Measurements from ENCODE around the gene RPN1. TPM values are rescaled to one million over a fixed set of nuclear protein-coding genes. Genes with fewer than 3 reads are reported as not detected.
A peak's percentile ranks its signal among the peaks of the same experiment; 100 is the strongest.

The RPN1 gene
- total and polyA plus RNA-seq, 2 of the 13 experiments (the other 11 are each of a cell fraction or from before 2014, with no cell fraction given): 290 to 342 TPM

DNA sequence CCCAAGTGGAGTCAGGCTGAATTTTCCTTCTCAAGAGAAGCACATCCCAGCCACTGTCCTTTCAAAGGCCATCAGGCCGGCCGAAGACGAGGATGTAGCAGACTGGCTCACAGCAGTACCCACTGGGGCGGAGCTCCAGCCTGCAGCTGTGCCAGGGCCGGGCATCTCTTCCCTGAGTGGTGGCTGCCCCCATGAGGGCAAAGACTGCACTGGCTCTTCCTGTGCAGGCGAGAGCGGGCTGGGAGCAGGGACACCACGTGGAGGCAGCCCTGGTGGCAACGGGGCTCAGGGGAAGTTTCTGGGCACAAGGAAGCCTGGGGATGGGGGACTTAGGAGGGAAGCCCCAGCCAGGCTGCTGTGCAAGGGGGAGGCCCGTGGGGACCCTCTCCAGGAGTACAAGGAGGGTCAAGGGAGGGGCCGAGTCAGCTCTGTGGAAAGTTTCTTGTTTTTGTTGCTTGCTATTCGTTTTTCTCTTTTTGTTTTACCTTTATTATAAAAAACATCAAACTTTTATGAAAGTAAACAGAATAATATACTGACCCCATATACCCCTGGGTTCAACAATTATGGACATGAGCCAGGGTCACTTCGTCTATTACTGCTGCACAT is 66.1 kb downstream of the RPN1 start:
- Histone ChIP-seq H4K20me1 (ENCODE audit: insufficient read depth, low read length) (no peaks in the 10 kb centered on the region), H3K36me3 (replicated peaks in 1 of 2; ENCODE audit: control insufficient read depth in 1 of 2, insufficient read depth in 2 of 2, low read length in 2 of 2) (no peaks in the 10 kb centered on the region), H3K79me2 (ENCODE audit: insufficient read depth, low read length) (no peaks in the 10 kb centered on the region), H3K27ac (ENCODE audit: extremely low read length, insufficient read depth, low read length) (no peak overlapping the region), H2AFZ (ENCODE audit: low read length) (no peak overlapping the region), H3K4me3 (replicated peaks in 1 of 3; ENCODE audit: insufficient read depth in 1 of 3, low read depth in 2 of 3, low read length in 3 of 3) (no peak overlapping the region), H3K4me2 (ENCODE audit: low read depth, low read length) (peak overlapping the region; percentile 24; the same call in 1 of the 2 replicates), H3K4me1 (ENCODE audit: insufficient read depth, low read length) (no peaks in the 10 kb centered on the region), H3K9me3 (ENCODE audit: low read length) (peaks cover 5% of the 10 kb centered on the region; the same call in 1 of the 2 replicates), H3K9ac (ENCODE audit: insufficient read depth, low read depth, low read length) (no peak overlapping the region), H3K27me3 (ENCODE audit: control insufficient read depth in 1 of 2, insufficient read depth in 2 of 2, low read length in 2 of 2) (peaks cover 3 to 38% of the 10 kb centered on the region in 2 experiments; a peak in 4 of 5 replicates)
- intact Hi-C loops (cut with micrococcal nuclease; ENCODE audit: unreplicated experiment) (loop anchor here (10.0 kb wide), 1 partner anchor 160 kb away; no protein-coding TSS in a partner anchor), in situ Hi-C loops (cut with HindIII; ENCODE audit: extremely low pct_ligation_motif_present, low pct_unique_long_range_greater_than_20kb) (no loop called here)
- ATAC-seq (peak; percentile 97), FAIRE-seq (no peak), DNase-seq (ENCODE audit: low spot score) (peak; percentile 59)
- POLR2A ChIA-PET: no interaction called here
- no TSS peak for BruUV-seq (replicated peaks)
- CTCF ChIA-PET (ENCODE audit: low intra/inter-chr PET ratio, low total read pairs): interaction anchor here (1.1 kb wide), 2 partner anchors 12 to 158 kb away, joined by 3 read pairs; no protein-coding TSS in a partner anchor
- 4% methylated on average over 8 of the region's 13 CpGs for WGBS (ENCODE audit: low lambda C conversion rate)
- TF ChIP-seq, protein P1, sequence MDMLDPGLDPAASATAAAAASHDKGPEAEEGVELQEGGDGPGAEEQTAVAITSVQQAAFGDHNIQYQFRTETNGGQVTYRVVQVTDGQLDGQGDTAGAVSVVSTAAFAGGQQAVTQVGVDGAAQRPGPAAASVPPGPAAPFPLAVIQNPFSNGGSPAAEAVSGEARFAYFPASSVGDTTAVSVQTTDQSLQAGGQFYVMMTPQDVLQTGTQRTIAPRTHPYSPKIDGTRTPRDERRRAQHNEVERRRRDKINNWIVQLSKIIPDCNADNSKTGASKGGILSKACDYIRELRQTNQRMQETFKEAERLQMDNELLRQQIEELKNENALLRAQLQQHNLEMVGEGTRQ (IDR thresholded peaks at IDR 0.05; ENCODE audit: low read depth, low read length): peak; percentile 34; the same call in 1 of the 2 replicates
- TF ChIP-seq, protein P1 (CRISPR knock-in tag; IDR thresholded peaks at IDR 0.05; ENCODE audit: borderline replicate concordance): no peak; the same call in 1 of the 2 replicates
- TF ChIP-seq, protein P2, sequence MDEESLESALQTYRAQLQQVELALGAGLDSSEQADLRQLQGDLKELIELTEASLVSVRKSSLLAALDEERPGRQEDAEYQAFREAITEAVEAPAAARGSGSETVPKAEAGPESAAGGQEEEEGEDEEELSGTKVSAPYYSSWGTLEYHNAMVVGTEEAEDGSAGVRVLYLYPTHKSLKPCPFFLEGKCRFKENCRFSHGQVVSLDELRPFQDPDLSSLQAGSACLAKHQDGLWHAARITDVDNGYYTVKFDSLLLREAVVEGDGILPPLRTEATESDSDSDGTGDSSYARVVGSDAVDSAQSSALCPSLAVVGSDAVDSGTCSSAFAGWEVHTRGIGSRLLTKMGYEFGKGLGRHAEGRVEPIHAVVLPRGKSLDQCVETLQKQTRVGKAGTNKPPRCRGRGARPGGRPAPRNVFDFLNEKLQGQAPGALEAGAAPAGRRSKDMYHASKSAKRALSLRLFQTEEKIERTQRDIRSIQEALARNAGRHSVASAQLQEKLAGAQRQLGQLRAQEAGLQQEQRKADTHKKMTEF (CRISPR knock-in tag; IDR thresholded peaks at IDR 0.05): peak; percentile 35; the same call in 1 of the 2 replicates
- TF ChIP-seq KDM5A (IDR thresholded peaks at IDR 0.05; ENCODE audit: borderline replicate concordance, low read length) (no peak), PTBP1 (IDR thresholded peaks at IDR 0.05; ENCODE audit: low read depth, low read length, poor library complexity, severe bottlenecking) (peak; percentile 48), RXRA (CRISPR knock-in tag; IDR thresholded peaks at IDR 0.05) (0 out of 2 replicates have a peak, but pooled peaks have one; percentile 42), KLF15 (CRISPR knock-in tag; IDR thresholded peaks at IDR 0.05; ENCODE audit: borderline replicate concordance) (0 out of 2 replicates have a peak, but pooled peaks have one; percentile 16), FOXO1 (CRISPR knock-in tag; IDR thresholded peaks at IDR 0.05) (no peak), BORCS8-MEF2B (CRISPR knock-in tag; IDR thresholded peaks at IDR 0.05) (no peak), ATAD3A (CRISPR knock-in tag; IDR thresholded peaks at IDR 0.05) (no peak), ZNF34 (CRISPR knock-in tag; IDR thresholded peaks at IDR 0.05; ENCODE audit: borderline replicate concordance) (0 out of 2 replicates have a peak, but pooled peaks have one; percentile 40), MYNN (CRISPR knock-in tag; IDR thresholded peaks at IDR 0.05; ENCODE audit: low read depth) (no peak), ONECUT2 (CRISPR knock-in tag; IDR thresholded peaks at IDR 0.05) (no peak)
- TF ChIP-seq, protein P3, sequence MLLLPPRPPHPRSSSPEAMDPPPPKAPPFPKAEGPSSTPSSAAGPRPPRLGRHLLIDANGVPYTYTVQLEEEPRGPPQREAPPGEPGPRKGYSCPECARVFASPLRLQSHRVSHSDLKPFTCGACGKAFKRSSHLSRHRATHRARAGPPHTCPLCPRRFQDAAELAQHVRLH (CRISPR knock-in tag; IDR thresholded peaks at IDR 0.05; ENCODE audit: borderline replicate concordance, low read depth): peak; percentile 56; the same call in 1 of the 2 replicates
- TF ChIP-seq, protein P4, sequence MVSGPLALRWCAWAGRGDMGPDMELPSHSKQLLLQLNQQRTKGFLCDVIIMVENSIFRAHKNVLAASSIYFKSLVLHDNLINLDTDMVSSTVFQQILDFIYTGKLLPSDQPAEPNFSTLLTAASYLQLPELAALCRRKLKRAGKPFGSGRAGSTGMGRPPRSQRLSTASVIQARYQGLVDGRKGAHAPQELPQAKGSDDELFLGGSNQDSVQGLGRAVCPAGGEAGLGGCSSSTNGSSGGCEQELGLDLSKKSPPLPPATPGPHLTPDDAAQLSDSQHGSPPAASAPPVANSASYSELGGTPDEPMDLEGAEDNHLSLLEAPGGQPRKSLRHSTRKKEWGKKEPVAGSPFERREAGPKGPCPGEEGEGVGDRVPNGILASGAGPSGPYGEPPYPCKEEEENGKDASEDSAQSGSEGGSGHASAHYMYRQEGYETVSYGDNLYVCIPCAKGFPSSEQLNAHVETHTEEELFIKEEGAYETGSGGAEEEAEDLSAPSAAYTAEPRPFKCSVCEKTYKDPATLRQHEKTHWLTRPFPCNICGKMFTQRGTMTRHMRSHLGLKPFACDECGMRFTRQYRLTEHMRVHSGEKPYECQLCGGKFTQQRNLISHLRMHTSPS (CRISPR knock-in tag; IDR thresholded peaks at IDR 0.05; ENCODE audit: low read depth): peak; percentile 88
- TF ChIP-seq, protein P5, sequence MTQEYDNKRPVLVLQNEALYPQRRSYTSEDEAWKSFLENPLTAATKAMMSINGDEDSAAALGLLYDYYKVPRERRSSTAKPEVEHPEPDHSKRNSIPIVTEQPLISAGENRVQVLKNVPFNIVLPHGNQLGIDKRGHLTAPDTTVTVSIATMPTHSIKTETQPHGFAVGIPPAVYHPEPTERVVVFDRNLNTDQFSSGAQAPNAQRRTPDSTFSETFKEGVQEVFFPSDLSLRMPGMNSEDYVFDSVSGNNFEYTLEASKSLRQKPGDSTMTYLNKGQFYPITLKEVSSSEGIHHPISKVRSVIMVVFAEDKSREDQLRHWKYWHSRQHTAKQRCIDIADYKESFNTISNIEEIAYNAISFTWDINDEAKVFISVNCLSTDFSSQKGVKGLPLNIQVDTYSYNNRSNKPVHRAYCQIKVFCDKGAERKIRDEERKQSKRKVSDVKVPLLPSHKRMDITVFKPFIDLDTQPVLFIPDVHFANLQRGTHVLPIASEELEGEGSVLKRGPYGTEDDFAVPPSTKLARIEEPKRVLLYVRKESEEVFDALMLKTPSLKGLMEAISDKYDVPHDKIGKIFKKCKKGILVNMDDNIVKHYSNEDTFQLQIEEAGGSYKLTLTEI (CRISPR knock-in tag; conservative IDR thresholded peaks at IDR 0.05): no peak

Data from HepG2 (cell line).